H54 (cell line): ENCODE measurements around the gene ROR2.

Experiments
- DNase-seq: peaks from one replicate; pipeline ENCODE4 v3.0.0; 2011; ENCODE audit warnings: low spot score, mixed read lengths; ENCODE audit not compliant: insufficient read length
- FAIRE-seq: peaks from 3 replicates; lab custom pipeline; 2011; peaks lifted over from hg19 to GRCh38; lab: Jason Lieb, UNC
- POLR2A ChIP-seq: IDR thresholded peaks from 2 replicates; pipeline ENCODE4 v1.6.1; 2011; ENCODE audit warnings: low read depth, mild to moderate bottlenecking, low read length

The ROR2 gene

GRCh38 chr9:91908746-91909145 is 41.3 kb downstream of the ROR2 start:
- no peak for TF ChIP-seq POLR2A
- no peak for FAIRE-seq
- DNase-seq = no peak

DNA sequence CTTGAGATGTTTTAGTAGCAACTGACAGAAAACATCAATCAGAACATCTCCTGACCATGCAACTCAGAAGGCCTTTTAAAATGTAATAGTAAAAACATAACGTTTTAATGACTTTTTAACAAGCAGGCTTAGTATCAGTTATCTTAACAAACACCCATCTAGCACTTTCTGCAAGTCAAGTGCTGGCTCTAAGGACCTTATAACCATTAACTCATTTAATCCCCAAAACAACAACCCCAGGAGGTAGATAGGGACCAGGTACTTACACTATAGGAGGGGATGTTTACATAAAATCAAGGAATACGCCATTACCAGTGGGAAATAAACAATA is 41.8 kb downstream of the ROR2 start:
- no peak for DNase-seq
- TF ChIP-seq POLR2A = no peak
- FAIRE-seq = no peak

DNA sequence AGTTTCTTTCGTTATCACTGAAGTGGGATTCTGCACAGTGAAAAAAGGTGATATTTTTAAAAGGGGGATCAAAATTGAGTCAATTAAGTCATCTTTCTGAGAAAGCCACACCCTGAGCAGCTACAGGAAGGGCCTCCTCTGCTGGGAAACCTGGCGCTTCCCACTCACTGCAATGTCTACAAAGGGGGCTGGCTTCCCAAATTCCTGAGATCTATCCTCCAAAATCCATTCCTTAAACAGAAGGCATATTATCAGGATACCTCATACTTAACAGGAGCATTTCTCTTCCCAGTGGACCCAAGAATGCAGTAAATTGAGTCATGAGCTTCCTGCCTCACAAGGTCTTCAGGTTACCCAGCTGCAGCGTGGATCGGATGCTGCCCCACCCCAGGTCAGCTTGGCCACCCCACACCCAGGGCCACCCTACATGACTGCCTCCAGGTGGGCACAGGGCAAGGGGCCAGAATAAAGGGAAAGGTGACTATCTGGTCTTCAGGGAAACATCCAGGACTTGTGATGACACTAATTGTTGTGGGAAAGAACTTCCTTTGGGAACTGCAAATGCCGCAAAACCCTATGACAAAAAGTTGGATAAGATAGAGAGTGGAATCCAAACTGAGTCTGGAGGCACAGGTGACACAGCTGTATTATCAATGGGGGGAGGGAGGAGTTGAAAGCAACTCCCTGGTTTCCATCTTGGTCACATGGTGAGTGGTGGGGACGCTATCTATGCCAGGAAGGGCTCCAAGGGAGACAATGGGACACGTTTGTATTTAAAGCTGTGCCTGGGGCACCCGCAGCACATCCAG is 42.3 kb downstream of the ROR2 start:
- FAIRE-seq (no peak), DNase-seq (no peak)
- no peak for TF ChIP-seq POLR2A

DNA sequence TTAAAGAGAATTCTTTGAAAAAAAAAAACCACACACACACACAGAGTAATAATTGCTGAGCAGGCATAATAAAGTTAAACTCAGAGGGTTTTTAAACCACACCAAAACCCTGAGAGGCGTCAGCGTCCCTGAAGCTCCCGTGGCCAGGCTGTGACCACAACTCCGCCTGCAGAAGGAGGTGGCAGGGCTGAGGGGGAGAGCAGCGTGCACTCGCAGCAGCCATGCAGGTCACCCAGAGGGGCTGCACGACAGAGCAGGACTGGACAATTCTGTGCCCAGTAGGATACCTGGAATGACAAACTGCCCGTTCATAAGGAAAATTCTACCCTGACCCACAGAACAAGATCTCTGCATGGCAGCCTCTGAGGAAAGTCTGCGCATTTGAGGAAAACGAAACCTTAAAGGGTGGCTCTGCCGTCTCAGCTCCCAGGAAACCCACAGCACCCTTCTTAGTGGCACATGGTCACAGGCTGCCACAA is 44.0 kb downstream of the ROR2 start:
- no peak for FAIRE-seq
- peak; percentile 21 for DNase-seq
- no peak for TF ChIP-seq POLR2A

DNA sequence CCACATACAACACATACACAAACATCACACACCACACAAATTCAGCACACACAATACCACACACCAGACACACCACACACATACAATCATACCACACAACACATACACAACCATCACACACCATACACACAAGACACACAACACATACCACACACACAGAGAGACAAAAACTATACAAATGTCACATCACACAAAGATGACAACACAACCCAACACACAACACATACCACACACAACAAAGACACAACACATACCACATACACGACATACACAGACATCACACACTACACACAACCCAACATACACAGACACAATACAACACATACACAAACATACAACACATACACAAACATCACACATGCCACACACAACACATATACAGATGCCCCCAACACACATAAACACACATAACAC is 44.8 kb downstream of the ROR2 start:
- FAIRE-seq (no peak), DNase-seq (no peak)
- TF ChIP-seq POLR2A = no peak

GRCh38 chr9:91904588-91905236 is 45.3 kb downstream of the ROR2 start:
- no peak for FAIRE-seq
- TF ChIP-seq POLR2A = no peak
- no peak for DNase-seq

DNA sequence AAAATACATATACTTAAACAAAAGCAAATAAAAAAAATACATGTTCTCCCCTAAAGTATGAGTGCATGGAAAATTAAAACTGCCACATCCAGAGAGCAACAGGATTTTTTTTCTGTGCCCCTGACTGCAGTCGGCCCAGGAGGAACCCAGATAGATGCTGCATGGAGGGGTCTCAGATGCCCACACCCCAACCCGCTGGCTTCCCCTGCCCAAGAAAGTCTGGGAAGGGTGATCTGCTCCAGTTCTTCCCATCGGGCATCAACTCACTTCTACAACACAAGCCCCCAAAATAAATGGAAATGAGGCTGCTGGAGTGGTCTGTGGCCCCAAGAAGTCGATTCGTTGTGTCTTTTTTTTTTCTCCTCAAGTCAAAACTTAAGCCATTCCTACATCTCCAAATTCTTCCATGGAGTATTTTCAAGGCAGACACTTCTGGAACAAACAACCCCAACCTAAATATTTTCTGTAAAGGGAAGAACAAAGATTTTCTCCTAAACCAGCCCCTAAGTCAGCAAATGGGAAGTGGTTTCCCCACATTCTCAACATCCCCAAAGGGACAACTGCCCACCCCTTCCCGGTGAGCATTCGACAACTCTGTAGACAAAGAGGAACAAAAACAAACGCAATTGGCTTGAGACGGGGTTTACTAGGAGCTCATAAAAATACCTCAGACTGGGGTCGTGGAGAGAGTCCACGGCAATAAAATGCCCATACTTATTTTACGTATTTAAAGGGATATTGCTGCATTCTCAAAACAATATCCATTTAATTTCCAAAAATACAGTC is 46.7 kb downstream of the ROR2 start:
- FAIRE-seq (no peak), DNase-seq (no peak)
- no peak for TF ChIP-seq POLR2A

- TF ChIP-seq POLR2A = no peak
- no peak for DNase-seq
- FAIRE-seq = no peak
Measured at GRCh38 chr9:91902475-91903125, 47.4 kb downstream of the ROR2 start.

- DNase-seq = no peak
- TF ChIP-seq POLR2A = no peak
- no peak for FAIRE-seq
Measured at GRCh38 chr9:91900797-91901177, 49.2 kb downstream of the ROR2 start.

- no peak for DNase-seq
- FAIRE-seq = no peak
Measured at GRCh38 chr9:91900055-91900796, 49.8 kb downstream of the ROR2 start.

GRCh38 chr9:91899594-91899993 is 50.4 kb downstream of the ROR2 start:
- DNase-seq = no peak
- FAIRE-seq = no peak
- TF ChIP-seq POLR2A = no peak

More at GRCh38 chr9:91900055-91900796, 49.8 kb downstream of the ROR2 start:
- no peak for TF ChIP-seq POLR2A

DNA sequence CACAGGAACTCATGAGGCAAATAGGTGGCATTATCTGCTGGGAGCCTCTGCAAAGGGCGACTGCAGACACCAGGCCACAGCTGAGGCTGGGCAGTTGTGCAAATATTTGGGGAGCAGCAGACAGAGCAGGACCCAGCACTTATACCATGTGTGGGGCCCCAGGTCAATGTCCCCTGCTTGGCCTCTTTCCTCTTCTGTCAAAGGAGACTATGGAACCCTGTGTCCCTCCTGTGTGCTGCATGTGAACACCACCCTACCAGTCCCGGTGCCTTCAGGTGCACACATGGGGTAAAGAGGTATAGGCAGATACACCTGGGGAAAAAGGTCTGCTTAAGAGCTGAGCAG is 50.8 kb downstream of the ROR2 start:
- DNase-seq = no peak
- TF ChIP-seq POLR2A = no peak
- no peak for FAIRE-seq
